GM12878 (cell line): ENCODE data around the gene PRRC2A. TPM values are rescaled to one million over a fixed set of nuclear protein-coding genes. Genes with fewer than 3 reads are reported as not detected.

ENCODE experiments used
- ATAC-seq: fragments of 200-7000 bp; cut with Tn5 transposase; 3 replicates; pipeline ENCODE4 v1.9.1; 2020; ENCODE audit warnings: mild to moderate bottlenecking, moderate library complexity
- BruUV-seq: library from RNA; stranded (reverse); fragments of 400-500 nt; replicated peaks from 2 replicates; lab custom pipeline; 2021; lab: Mats Ljungman, UMichigan
- CTCF ChIA-PET: fragments of 300-600 bp; sonication (Branson Sonifier 250); formaldehyde crosslinking; extraction: SDS; loops from one replicate; lab custom pipeline; 2021; ENCODE audit warnings: inconsistent platforms; lab: Yijun Ruan, JAX
- POLR2A ChIA-PET: fragments of 350-600 bp; formaldehyde crosslinking; extraction: SDS; loops from one replicate; lab custom pipeline; 2021; ENCODE audit warnings: inconsistent platforms; lab: Charles Lee
- RAD21 ChIA-PET: fragments of 300-600 bp; sonication (Branson Sonifier 250); formaldehyde crosslinking; loops from one replicate; lab custom pipeline; 2023; ENCODE audit warnings: antibody characterized with exemption; ENCODE audit not compliant: unreplicated experiment; lab: Charles Lee
- SMC1A ChIA-PET: fragments of 300-600 bp; sonication (Branson Sonifier 250); formaldehyde crosslinking; loops from one replicate; lab custom pipeline; 2023; ENCODE audit not compliant: unreplicated experiment, uncharacterized antibody; lab: Charles Lee
- DNase-seq: peaks from one replicate; pipeline ENCODE4 v3.0.0-alpha.2; 2011; ENCODE audit warnings: low read depth, low spot score
- FAIRE-seq: peaks from 3 replicates; lab custom pipeline; 2011; peaks lifted over from hg19 to GRCh38; lab: Jason Lieb, UNC
- H2AFZ ChIP-seq: 2 replicates; pipeline ENCODE4 v1.6.0; 2011; ENCODE audit warnings: low read depth, low read length, control low read depth; ENCODE audit not compliant: control insufficient read depth
- H3K27ac ChIP-seq: 2 replicates; pipeline ENCODE4 v1.5.1; 2011; ENCODE audit warnings: control low read depth; ENCODE audit not compliant: control insufficient read depth, insufficient read depth
- H3K27me3 ChIP-seq, 2 experiments: replicated peaks in 1 of 2; 2 replicates each; pipeline versions ENCODE4 v1.6.0 to v1.6.1; 2011; ENCODE audit warnings: low read length in 1 of 2; ENCODE audit not compliant: control insufficient read depth in 2 of 2, insufficient read depth in 2 of 2
- H3K36me3 ChIP-seq, 2 experiments: 2 replicates each; pipeline ENCODE4 v1.5.1; 2011; ENCODE audit warnings: low read length in 1 of 2; ENCODE audit not compliant: control insufficient read depth in 2 of 2, insufficient read depth in 2 of 2
- H3K4me1 ChIP-seq: 2 replicates; pipeline ENCODE4 v1.6.1; 2011; ENCODE audit warnings: mild to moderate bottlenecking, low read length, moderate library complexity, mixed read lengths; ENCODE audit not compliant: control insufficient read depth, insufficient read depth
- H3K4me2 ChIP-seq: 2 replicates; pipeline ENCODE4 v1.6.0; 2011; ENCODE audit warnings: control low read depth; ENCODE audit not compliant: control insufficient read depth, insufficient read depth
- H3K4me3 ChIP-seq: fragments of 200-600 bp; sonication (generic); 2 replicates; pipeline ENCODE4 v1.5.1; 2016
- H3K79me2 ChIP-seq: 2 replicates; pipeline ENCODE4 v1.6.0; 2011; ENCODE audit warnings: low read length; ENCODE audit not compliant: control insufficient read depth, insufficient read depth
- H3K9ac ChIP-seq: 2 replicates; pipeline ENCODE4 v1.8.0; 2011; ENCODE audit warnings: low read length, control low read depth, mixed read lengths; ENCODE audit not compliant: control insufficient read depth, insufficient read depth
- H3K9me3 ChIP-seq: replicated peaks from 3 replicates; pipeline ENCODE4 v1.5.1; 2011; ENCODE audit warnings: mild to moderate bottlenecking, low read length; ENCODE audit not compliant: control insufficient read depth, insufficient read depth
- H4K20me1 ChIP-seq: 2 replicates; pipeline ENCODE4 v1.6.0; 2011; ENCODE audit not compliant: control insufficient read depth, insufficient read depth
- BCL3 ChIP-seq: IDR thresholded peaks from 2 replicates; pipeline ENCODE4 v1.6.1; 2011; ENCODE audit warnings: borderline replicate concordance, low read depth, mild to moderate bottlenecking, moderate library complexity, low read length; ENCODE audit not compliant: insufficient read depth, poor library complexity, severe bottlenecking
- POU2F2 ChIP-seq: IDR thresholded peaks from 3 replicates; pipeline ENCODE4 v1.6.1; 2011; ENCODE audit warnings: low read depth, mild to moderate bottlenecking, low read length, borderline replicate concordance
- RBBP5 ChIP-seq: fragments of 200-600 bp; sonication (generic); conservative IDR thresholded peaks from 2 replicates; pipeline ENCODE4 v1.6.1; 2016
- SPI1 ChIP-seq: IDR thresholded peaks from 2 replicates; pipeline ENCODE4 v1.6.1; 2011; ENCODE audit warnings: low read depth, mild to moderate bottlenecking, low read length, moderate library complexity, borderline replicate concordance; ENCODE audit not compliant: insufficient read depth
- TARDBP ChIP-seq: IDR thresholded peaks from 2 replicates; pipeline ENCODE4 v1.6.1; 2016; ENCODE audit warnings: borderline replicate concordance
- WGBS: methylation state at CpG from one replicate; pipeline ENCODE4 v1.1.6; 2016; ENCODE audit warnings: low lambda C conversion rate; ENCODE audit not compliant: insufficient replicate concordance, insufficient coverage; ENCODE audit errors: missing lambda C conversion rate; 5-methylcytosine and 5-hydroxymethylcytosine counted together
- in situ Hi-C: fragments of 300-500 bp; cut with MboI; formaldehyde crosslinking; loops from 9 replicates; pipeline ENCODE4 v1.14.3; 2018; ENCODE audit warnings: mixed read lengths
- intact Hi-C: fragments of 100-400 bp; cut with micrococcal nuclease; formaldehyde crosslinking; loops from one replicate; pipeline ENCODE4 v1.14.2; 2022; ENCODE audit not compliant: unreplicated experiment
- polyA plus RNA-seq, 11 experiments: library from polyadenylated mRNA; depleted of rRNA in 4 of 11; unstranded in 6 of 11; stranded (reverse) in 5 of 11; fragments of >200 nt; fragmentation: Nextera tagmentation in 4 of 11; fragmentation: Illumina TruSeq in 1 of 11; extraction: Ambion mirVana in 4 of 11; extraction: Trizol in 1 of 11; gene quantifications; 1 replicate in 1 of 11; 2 replicates in 10 of 11; pipeline versions ENCODE4 v1.2.1 to v1.2.3, GENCODE V29; 2011 to 2016; ENCODE audit warnings: inconsistent platforms in 2 of 11, missing spikeins in 2 of 11, low read depth in 1 of 11
- total RNA-seq, 4 experiments: library from RNA; depleted of rRNA in 3 of 4; stranded (reverse); fragments of >200 nt in 3 of 4; fragmentation: Illumina TruSeq in 1 of 4; extraction: Trizol in 1 of 4; gene quantifications; 2 replicates each; pipeline versions ENCODE4 v1.2.1 to v1.2.3, GENCODE V29; 2013 to 2021

PRRC2A gene
- total and polyA plus RNA-seq, 10 of the 15 experiments (the other 5 are each of a cell fraction or from before 2014, with no cell fraction given), result 0.40 to 244 (median 61.3) TPM

DNA sequence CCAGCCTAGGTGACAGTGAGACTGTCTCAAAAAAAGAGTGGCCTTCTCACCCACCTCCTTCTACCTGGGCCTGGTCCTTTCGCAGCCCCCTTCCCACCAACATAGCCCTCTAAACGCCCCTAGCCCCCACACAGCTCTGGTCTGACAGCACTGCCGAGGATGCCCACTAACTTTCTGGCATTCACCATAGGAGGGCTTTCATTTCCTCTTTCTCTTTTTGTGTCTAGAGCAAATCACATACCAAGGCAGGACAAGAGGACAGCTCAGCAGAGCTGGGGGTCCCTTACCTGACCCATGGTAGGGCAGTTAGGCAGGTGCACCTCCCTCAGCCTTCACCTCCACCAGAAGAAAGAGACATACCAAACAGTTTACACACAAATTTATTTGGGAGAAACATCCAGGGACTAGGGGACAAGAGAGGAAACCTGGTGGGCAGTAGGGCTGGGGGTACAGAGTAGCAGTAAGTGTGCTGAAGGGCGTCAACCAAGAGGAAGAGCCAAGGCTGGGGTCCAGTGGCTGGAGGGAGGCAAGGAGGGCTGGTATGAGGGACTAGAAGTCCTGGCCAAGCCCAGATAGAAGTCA, 55.9 kb downstream of the PRRC2A start:
- no peaks in the 10 kb centered on the region for H3K9me3 ChIP-seq
- FAIRE-seq, result no peak
- intact Hi-C loops (no loop called here), in situ Hi-C loops (no loop called here)
- no peaks in the 10 kb centered on the region for H3K27me3 ChIP-seq
- no peak overlapping the region for H2AFZ ChIP-seq
- SMC1A ChIA-PET, result interaction anchor here (0.6 to 1.5 kb wide), 2 partner anchors 10 to 385 kb away, joined by 3 read pairs; no protein-coding TSS in a partner anchor
- no peaks in the 10 kb centered on the region for H3K79me2 ChIP-seq
- H3K4me2 ChIP-seq, result no peak overlapping the region
- TF ChIP-seq BCL3, result no peak
- no peak for TF ChIP-seq RBBP5
- no peak for TF ChIP-seq TARDBP
- TF ChIP-seq SPI1, result peak; percentile 85
- no peak for TF ChIP-seq POU2F2
- H3K4me3 ChIP-seq, result no peak overlapping the region
- BruUV-seq, result no TSS peak
- H3K9ac ChIP-seq, result no peak overlapping the region; the same call in 1 of the 2 replicates
- POLR2A ChIA-PET, result no interaction called here
- CTCF ChIA-PET, result interaction anchor here (1.7 kb wide), 1 partner anchor 13 kb away, joined by 4 read pairs; no protein-coding TSS in a partner anchor
- ATAC-seq, result peak; percentile 58
- no peak for DNase-seq
- no peak overlapping the region for H3K27ac ChIP-seq
- H4K20me1 ChIP-seq, result no peaks in the 10 kb centered on the region
- H3K36me3 ChIP-seq, result peaks cover 4 to 10% of the 10 kb centered on the region in 2 experiments
- WGBS, result 11% methylated on average over 4 of the region's 4 CpGs
- RAD21 ChIA-PET, result no interaction called here
- H3K4me1 ChIP-seq, result peaks cover 6% of the 10 kb centered on the region
